Neural cell (in vitro differentiated cells): Measurements from ENCODE around the gene CDYL.

Experiments used
- CTCF ChIP-seq: fragments of 450-650 bp; IDR thresholded peaks from 2 replicates; pipeline ENCODE4 v1.5.1; 2014; ENCODE audit warnings: antibody characterized with exemption, mild to moderate bottlenecking, moderate library complexity; ENCODE audit not compliant: poor library complexity, severe bottlenecking
- POLR2AphosphoS5 ChIP-seq: IDR thresholded peaks from 2 replicates; pipeline ENCODE4 v1.6.1; 2012
- RAD21 ChIP-seq: fragments of 450-650 bp; conservative IDR thresholded peaks from 2 replicates; pipeline ENCODE4 v1.6.1; 2014; ENCODE audit warnings: antibody characterized with exemption, mild to moderate bottlenecking, moderate library complexity
- REST ChIP-seq: IDR thresholded peaks from 2 replicates; pipeline ENCODE4 v1.6.1; 2012; ENCODE audit warnings: borderline replicate concordance

GRCh38 chr6:4797587-4797986 is 21.4 kb downstream of the CDYL start:
- TF ChIP-seq POLR2AphosphoS5 (no peak), REST (no peak), CTCF (no peak), RAD21 (no peak)
